Endothelial cell of umbilical vein (primary cell): ENCODE results near the gene ZSCAN29.

Experiments used
- CTCF ChIP-seq, 2 donors: IDR thresholded peaks; 1 replicate in 1 of 2; 2 replicates in 1 of 2; pipeline ENCODE4 v1.5.1; 2011; ENCODE audit warnings: low read length in 2 of 2, mild to moderate bottlenecking in 2 of 2, moderate library complexity in 2 of 2, control low read depth in 1 of 2, inconsistent platforms in 1 of 2, low read depth in 1 of 2; ENCODE audit not compliant: insufficient read depth in 1 of 2; ENCODE audit errors: extremely low read depth in 1 of 2
- EZH2 ChIP-seq: IDR thresholded peaks from 2 replicates; pipeline ENCODE4 v1.6.1; 2012; ENCODE audit warnings: borderline replicate concordance, low read depth, mild to moderate bottlenecking, moderate library complexity, low read length, inconsistent platforms; ENCODE audit not compliant: severe bottlenecking
- FOS ChIP-seq: IDR thresholded peaks from 2 replicates; pipeline ENCODE4 v1.6.1; 2011; ENCODE audit warnings: mild to moderate bottlenecking, low read length, moderate library complexity, borderline replicate concordance; ENCODE audit not compliant: insufficient read depth
- JUN ChIP-seq: IDR thresholded peaks from 2 replicates; pipeline ENCODE4 v1.6.1; 2011; ENCODE audit warnings: borderline replicate concordance, low read depth; ENCODE audit not compliant: insufficient read length, insufficient read depth
- MAX ChIP-seq: IDR thresholded peaks from 2 replicates; pipeline ENCODE4 v1.6.1; 2011; ENCODE audit not compliant: insufficient read depth, insufficient read length
- POLR2A ChIP-seq: IDR thresholded peaks from 2 replicates; pipeline ENCODE4 v1.6.1; 2012; ENCODE audit warnings: low read depth, mild to moderate bottlenecking, control low read depth, low read length
- POLR2AphosphoS5 ChIP-seq: IDR thresholded peaks from 2 replicates; pipeline ENCODE4 v1.6.1; 2012; ENCODE audit warnings: low read depth, mild to moderate bottlenecking, control low read depth, low read length, moderate library complexity; ENCODE audit not compliant: insufficient read depth

GRCh38 chr15:43318990-43319771 lies 51.7 kb downstream of the ZSCAN29 start:
- no peak for TF ChIP-seq MAX
- no peak for TF ChIP-seq JUN
- no peak for TF ChIP-seq CTCF (IDR thresholded peaks at IDR 0.05; ENCODE audit: extremely low read depth in 1 of 2, insufficient read depth in 1 of 2, low read depth in 1 of 2, low read length in 2 of 2)
- TF ChIP-seq EZH2: no peak
- TF ChIP-seq POLR2A: no peak
- TF ChIP-seq POLR2AphosphoS5: no peak
- TF ChIP-seq FOS: no peak
